Neural cell (in vitro differentiated cells): ENCODE measurements around the gene MSH3. TPM values are rescaled to one million over a fixed set of nuclear protein-coding genes. Genes with fewer than 3 reads are reported as not detected.

ENCODE experiments used
- H2AFZ ChIP-seq: fragments of 200-600, 300-800 bp; sonication (generic), shearing (Covaris generic); 2 replicates; pipeline ENCODE4 v1.6.0; 2014; ENCODE audit warnings: low read depth, mild to moderate bottlenecking, antibody characterized with exemption, low read length, moderate library complexity
- H3F3A ChIP-seq: fragments of 200-600 bp; shearing (Covaris generic); 2 replicates; pipeline ENCODE4 v1.6.1; 2016; ENCODE audit warnings: mild to moderate bottlenecking, moderate library complexity, mixed read lengths, antibody characterized with exemption, low read length; ENCODE audit not compliant: insufficient read depth, poor library complexity, severe bottlenecking
- H3K27ac ChIP-seq: fragments of 200-600, 300-800 bp; sonication (generic), shearing (Covaris generic); 2 replicates; pipeline ENCODE4 v1.5.1; 2014; ENCODE audit warnings: mild to moderate bottlenecking, low read length, moderate library complexity
- H3K27me3 ChIP-seq: fragments of 300-800, 200-600 bp; sonication (generic), shearing (Covaris generic); 2 replicates; pipeline ENCODE4 v1.6.0; 2014; ENCODE audit warnings: mild to moderate bottlenecking, low read depth, low read length, moderate library complexity; ENCODE audit not compliant: insufficient read depth
- H3K36me3 ChIP-seq: fragments of 300-800, 200-600 bp; sonication (generic), shearing (Covaris generic); 2 replicates; pipeline ENCODE4 v1.5.1; 2014; ENCODE audit warnings: mild to moderate bottlenecking, antibody characterized with exemption, low read length, moderate library complexity; ENCODE audit not compliant: insufficient read depth
- H3K4me2 ChIP-seq: fragments of 300-800, 200-600 bp; sonication (generic), shearing (Covaris generic); 2 replicates; pipeline ENCODE4 v1.6.0; 2014; ENCODE audit warnings: mild to moderate bottlenecking, low read length
- H3K4me3 ChIP-seq: fragments of 300-800, 200-600 bp; sonication (generic), shearing (Covaris generic); 2 replicates; pipeline ENCODE4 v1.5.1; 2014; ENCODE audit warnings: mild to moderate bottlenecking, low read length, moderate library complexity
- H3K79me2 ChIP-seq: fragments of 200-600 bp; shearing (Covaris generic); replicated peaks from 2 replicates; pipeline ENCODE4 v1.6.0; 2014; ENCODE audit warnings: mild to moderate bottlenecking, low read length, moderate library complexity; ENCODE audit not compliant: insufficient read depth
- H3K9ac ChIP-seq: fragments of 300-800, 200-600 bp; sonication (generic), shearing (Covaris generic); 2 replicates; pipeline ENCODE4 v1.6.1; 2016; ENCODE audit warnings: mild to moderate bottlenecking, low read length, mixed read lengths
- H3K9me2 ChIP-seq: fragments of 200-600 bp; shearing (Covaris generic); 2 replicates; pipeline ENCODE4 v1.6.1; 2016; ENCODE audit warnings: mild to moderate bottlenecking, low read length, mixed read lengths; ENCODE audit not compliant: insufficient read depth
- H3K9me3 ChIP-seq: fragments of 200-600, 300-800 bp; sonication (generic), shearing (Covaris generic); 2 replicates; pipeline ENCODE4 v1.6.1; 2016; ENCODE audit warnings: mild to moderate bottlenecking, mixed run types, low read length, moderate library complexity, mixed read lengths
- H4K20me1 ChIP-seq: fragments of 200-600 bp; shearing (Covaris generic); 2 replicates; pipeline ENCODE4 v1.6.1; 2016; ENCODE audit warnings: mild to moderate bottlenecking, mixed run types; ENCODE audit not compliant: insufficient read depth
- EP300 ChIP-seq: fragments of 450-650 bp; conservative IDR thresholded peaks from 2 replicates; pipeline ENCODE4 v1.6.1; 2014; ENCODE audit warnings: antibody characterized with exemption, mild to moderate bottlenecking, moderate library complexity; ENCODE audit not compliant: poor library complexity, severe bottlenecking
- EZH2 ChIP-seq: fragments of 200-600, 300-800 bp; shearing (Covaris generic), sonication (generic); IDR thresholded peaks from 2 replicates; pipeline ENCODE4 v1.6.1; 2014; ENCODE audit warnings: antibody characterized with exemption, low read length, borderline replicate concordance, mild to moderate bottlenecking; ENCODE audit not compliant: insufficient read depth, poor library complexity, severe bottlenecking
- MXI1 ChIP-seq: fragments of 450-650 bp; conservative IDR thresholded peaks from 2 replicates; pipeline ENCODE4 v1.6.1; 2014; ENCODE audit warnings: antibody characterized with exemption, mild to moderate bottlenecking; ENCODE audit not compliant: poor library complexity, severe bottlenecking
- POLR2AphosphoS5 ChIP-seq: IDR thresholded peaks from 2 replicates; pipeline ENCODE4 v1.6.1; 2012
- SMC3 ChIP-seq: fragments of 450-650 bp; conservative IDR thresholded peaks from 2 replicates; pipeline ENCODE4 v1.6.1; 2014; ENCODE audit warnings: antibody characterized with exemption, mild to moderate bottlenecking, moderate library complexity; ENCODE audit not compliant: poor library complexity
- TAF1 ChIP-seq: IDR thresholded peaks from 2 replicates; pipeline ENCODE4 v1.6.1; 2012; ENCODE audit warnings: low read depth
- polyA plus RNA-seq: library from polyadenylated mRNA; depleted of rRNA; stranded (reverse); fragments of >200 nt; gene quantifications from 2 replicates; pipeline ENCODE4 v1.2.3, GENCODE V29; 2014
- TF ChIP-seq, protein P1 (sequence below): IDR thresholded peaks from 2 replicates; pipeline ENCODE4 v1.6.1; 2012; ENCODE audit warnings: borderline replicate concordance
- TF ChIP-seq, protein P2 (sequence below): fragments of 450-650 bp; IDR thresholded peaks from 2 replicates; pipeline ENCODE4 v1.5.1; 2014; ENCODE audit warnings: antibody characterized with exemption, mild to moderate bottlenecking, moderate library complexity; ENCODE audit not compliant: poor library complexity, severe bottlenecking

MSH3 gene
- polyA plus RNA-seq, 1 donor from 2014 or later: 9.8 TPM

DNA sequence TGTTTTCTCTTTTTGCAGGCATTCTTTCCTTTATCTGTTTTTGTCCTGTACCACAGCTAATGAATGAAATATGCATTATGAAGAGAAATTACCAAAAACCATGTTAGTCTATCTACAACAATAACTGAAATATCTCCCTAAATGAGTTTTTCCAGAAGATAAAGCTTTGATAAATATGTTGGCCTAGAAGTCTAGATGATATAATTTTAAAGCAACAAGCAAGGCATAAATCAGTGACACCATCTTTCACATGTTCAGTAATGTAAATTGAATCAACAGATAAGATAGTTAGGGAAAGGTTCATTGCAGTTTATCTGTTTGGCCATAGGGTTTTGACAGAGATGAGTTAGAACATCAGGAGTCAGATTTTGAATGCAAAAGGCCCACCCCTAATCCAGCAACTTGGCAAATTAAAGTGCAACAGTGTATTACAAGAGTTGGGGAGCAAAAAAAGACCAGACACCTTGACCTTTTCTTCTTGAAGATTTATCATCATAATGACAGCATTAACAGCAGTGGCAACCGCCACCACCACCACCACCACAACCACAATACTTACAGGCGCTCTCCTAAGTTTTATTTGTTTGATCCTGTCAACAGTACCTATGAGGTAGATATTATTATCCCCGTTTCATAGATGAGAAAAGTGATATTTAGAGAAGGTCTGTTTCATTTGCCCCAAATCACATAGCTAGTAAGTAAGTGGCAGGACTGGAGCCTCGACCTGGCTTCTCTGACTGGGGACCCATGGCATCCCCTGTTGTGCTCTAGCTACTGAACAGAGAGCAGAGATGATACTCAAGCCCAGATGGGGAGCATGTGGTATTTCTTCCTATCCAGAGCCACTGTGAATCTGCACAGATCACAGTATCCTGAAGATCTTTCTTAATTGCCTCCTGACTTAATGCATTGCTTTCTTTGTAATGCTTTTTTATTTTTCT lies 123.2 kb downstream of the MSH3 start:
- Histone ChIP-seq H3K79me2 (no peaks in the 10 kb centered on the region), H3K9me2 (no peaks in the 10 kb centered on the region), H2AFZ (no peak overlapping the region), H4K20me1 (no peaks in the 10 kb centered on the region), H3K27ac (no peak overlapping the region), H3K9ac (no peak overlapping the region), H3K4me2 (no peak overlapping the region), H3F3A (no peaks in the 10 kb centered on the region), H3K36me3 (no peaks in the 10 kb centered on the region), H3K4me3 (no peak overlapping the region), H3K27me3 (no peaks in the 10 kb centered on the region), H3K9me3 (no peaks in the 10 kb centered on the region)
- TF ChIP-seq SMC3 (no peak), EZH2 (no peak), TAF1 (no peak), POLR2AphosphoS5 (no peak), MXI1 (no peak)
- TF ChIP-seq, protein P1, sequence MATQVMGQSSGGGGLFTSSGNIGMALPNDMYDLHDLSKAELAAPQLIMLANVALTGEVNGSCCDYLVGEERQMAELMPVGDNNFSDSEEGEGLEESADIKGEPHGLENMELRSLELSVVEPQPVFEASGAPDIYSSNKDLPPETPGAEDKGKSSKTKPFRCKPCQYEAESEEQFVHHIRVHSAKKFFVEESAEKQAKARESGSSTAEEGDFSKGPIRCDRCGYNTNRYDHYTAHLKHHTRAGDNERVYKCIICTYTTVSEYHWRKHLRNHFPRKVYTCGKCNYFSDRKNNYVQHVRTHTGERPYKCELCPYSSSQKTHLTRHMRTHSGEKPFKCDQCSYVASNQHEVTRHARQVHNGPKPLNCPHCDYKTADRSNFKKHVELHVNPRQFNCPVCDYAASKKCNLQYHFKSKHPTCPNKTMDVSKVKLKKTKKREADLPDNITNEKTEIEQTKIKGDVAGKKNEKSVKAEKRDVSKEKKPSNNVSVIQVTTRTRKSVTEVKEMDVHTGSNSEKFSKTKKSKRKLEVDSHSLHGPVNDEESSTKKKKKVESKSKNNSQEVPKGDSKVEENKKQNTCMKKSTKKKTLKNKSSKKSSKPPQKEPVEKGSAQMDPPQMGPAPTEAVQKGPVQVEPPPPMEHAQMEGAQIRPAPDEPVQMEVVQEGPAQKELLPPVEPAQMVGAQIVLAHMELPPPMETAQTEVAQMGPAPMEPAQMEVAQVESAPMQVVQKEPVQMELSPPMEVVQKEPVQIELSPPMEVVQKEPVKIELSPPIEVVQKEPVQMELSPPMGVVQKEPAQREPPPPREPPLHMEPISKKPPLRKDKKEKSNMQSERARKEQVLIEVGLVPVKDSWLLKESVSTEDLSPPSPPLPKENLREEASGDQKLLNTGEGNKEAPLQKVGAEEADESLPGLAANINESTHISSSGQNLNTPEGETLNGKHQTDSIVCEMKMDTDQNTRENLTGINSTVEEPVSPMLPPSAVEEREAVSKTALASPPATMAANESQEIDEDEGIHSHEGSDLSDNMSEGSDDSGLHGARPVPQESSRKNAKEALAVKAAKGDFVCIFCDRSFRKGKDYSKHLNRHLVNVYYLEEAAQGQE: no peak

DNA sequence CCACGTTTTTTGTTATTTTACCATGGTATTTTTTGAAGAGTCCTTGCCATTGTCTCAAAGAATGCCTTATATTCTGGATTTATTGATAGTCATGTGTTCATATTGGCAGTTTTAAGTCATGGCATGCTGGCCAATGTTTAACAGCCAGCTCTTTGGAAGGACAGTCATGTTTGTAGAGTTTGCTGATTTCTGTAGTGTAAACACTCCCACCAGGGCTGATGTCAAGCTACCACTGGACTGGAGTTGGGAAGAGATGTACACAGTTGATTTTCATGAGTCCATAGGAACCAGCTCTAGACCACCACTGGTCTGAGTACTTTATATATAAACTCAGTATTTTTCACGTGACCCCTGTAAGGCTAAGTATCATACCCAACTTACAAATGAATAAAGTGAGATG lies 125.6 kb downstream of the MSH3 start:
- TF ChIP-seq EP300 (no peak), TAF1 (no peak), SMC3 (no peak), MXI1 (no peak), POLR2AphosphoS5 (no peak)
- TF ChIP-seq, protein P2, sequence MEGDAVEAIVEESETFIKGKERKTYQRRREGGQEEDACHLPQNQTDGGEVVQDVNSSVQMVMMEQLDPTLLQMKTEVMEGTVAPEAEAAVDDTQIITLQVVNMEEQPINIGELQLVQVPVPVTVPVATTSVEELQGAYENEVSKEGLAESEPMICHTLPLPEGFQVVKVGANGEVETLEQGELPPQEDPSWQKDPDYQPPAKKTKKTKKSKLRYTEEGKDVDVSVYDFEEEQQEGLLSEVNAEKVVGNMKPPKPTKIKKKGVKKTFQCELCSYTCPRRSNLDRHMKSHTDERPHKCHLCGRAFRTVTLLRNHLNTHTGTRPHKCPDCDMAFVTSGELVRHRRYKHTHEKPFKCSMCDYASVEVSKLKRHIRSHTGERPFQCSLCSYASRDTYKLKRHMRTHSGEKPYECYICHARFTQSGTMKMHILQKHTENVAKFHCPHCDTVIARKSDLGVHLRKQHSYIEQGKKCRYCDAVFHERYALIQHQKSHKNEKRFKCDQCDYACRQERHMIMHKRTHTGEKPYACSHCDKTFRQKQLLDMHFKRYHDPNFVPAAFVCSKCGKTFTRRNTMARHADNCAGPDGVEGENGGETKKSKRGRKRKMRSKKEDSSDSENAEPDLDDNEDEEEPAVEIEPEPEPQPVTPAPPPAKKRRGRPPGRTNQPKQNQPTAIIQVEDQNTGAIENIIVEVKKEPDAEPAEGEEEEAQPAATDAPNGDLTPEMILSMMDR: no peak
- TF ChIP-seq, protein P1: no peak
- Histone ChIP-seq H3K9me2 (no peaks in the 10 kb centered on the region), H4K20me1 (no peaks in the 10 kb centered on the region)

More for the DNA sequence above, 125.6 kb downstream of the MSH3 start:
- Histone ChIP-seq H3K9me3 (no peaks in the 10 kb centered on the region), H3F3A (no peaks in the 10 kb centered on the region), H3K4me2 (no peak overlapping the region), H3K9ac (no peak overlapping the region), H3K27ac (no peak overlapping the region), H3K27me3 (no peaks in the 10 kb centered on the region), H2AFZ (no peak overlapping the region), H3K36me3 (no peaks in the 10 kb centered on the region), H3K79me2 (no peaks in the 10 kb centered on the region), H3K4me3 (no peak overlapping the region)
